AG20443 (cell line): ENCODE data around the gene DOCK2.
A peak's percentile ranks its signal among the peaks of the same experiment; 100 is the strongest.
"Not testable (repeated sequence)": the region's sequence is repeated elsewhere in the genome, so short reads cannot be mapped to it uniquely, and the experiment has no call there.

Source experiments
- DNase-seq: peaks from one replicate; pipeline ENCODE4 v3.0.0; 2012; ENCODE audit warnings: low spot score, mixed read lengths

DOCK2 gene

GRCh38 chr5:169756071-169756765 is 119.1 kb downstream of the DOCK2 start:
- no peak for DNase-seq

DNA sequence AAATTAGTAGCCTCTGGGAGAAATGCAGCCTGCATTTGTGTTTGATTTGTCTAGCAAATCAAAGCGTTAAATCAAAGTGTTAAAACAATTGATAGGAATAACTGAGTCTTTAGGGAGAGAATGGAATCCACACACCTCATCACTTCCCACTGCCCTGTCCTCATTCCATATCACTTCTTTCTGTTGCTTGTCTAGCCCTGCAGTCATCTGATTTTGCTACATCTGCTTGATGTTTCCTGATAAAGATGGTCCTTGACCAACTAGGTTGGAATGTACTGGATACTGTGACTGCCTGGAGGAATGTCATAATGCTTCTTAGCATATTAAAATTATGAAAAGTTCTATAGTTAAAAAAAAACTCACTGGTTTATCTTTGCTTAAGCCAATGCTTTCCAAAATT is 119.9 kb downstream of the DOCK2 start:
- no peak for DNase-seq

DNA sequence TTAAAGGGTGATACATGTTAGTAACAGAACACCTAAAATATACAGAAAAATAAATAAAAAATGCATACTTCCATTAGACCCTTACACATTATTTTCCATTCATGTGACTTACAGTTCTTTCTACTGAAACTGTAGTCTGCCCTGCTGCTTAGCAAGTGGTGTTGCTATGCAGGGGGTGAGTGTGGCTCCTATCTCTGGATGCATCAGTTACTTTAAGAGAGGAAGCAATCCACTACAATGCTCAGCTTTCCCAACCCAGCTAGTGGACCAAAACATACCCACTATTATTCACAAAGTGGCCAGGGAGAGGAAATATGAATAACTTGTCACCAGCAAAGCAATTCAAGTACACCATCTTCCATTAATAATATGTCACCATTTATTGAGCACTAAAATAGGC is 121.8 kb downstream of the DOCK2 start:
- no peak for DNase-seq

GRCh38 chr5:169760229-169760628 is 123.2 kb downstream of the DOCK2 start:
- no peak for DNase-seq

- DNase-seq = peak; percentile 52
Measured at GRCh38 chr5:169762338-169763095, 125.4 kb downstream of the DOCK2 start.

GRCh38 chr5:169763376-169764017 is 126.4 kb downstream of the DOCK2 start:
- peak; percentile 70 for DNase-seq

- DNase-seq = no peak
Measured at GRCh38 chr5:169764018-169764378, 126.9 kb downstream of the DOCK2 start.

GRCh38 chr5:169765176-169765996 is 128.3 kb downstream of the DOCK2 start:
- peak; percentile 43 for DNase-seq

DNA sequence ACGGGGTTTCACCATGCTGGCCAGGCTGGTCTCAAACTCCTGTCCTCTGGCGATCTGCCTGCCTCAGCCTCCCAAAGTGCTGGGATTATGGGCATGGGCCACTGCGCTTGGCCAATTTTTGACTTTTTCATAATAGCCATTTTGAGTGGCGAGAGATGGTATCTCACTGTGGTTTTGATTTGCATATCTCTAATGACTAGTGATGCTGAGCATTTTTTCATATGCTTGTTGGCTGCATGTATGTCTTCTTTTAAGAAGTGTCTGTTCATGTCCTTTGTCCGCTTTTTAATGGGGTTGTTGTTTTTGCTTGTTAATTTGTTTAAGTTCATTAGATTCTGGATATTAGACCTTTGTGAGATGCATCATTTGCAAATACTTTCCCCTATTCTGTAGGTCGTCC is 129.9 kb downstream of the DOCK2 start:
- not testable (repeated sequence) for DNase-seq

GRCh38 chr5:169767938-169768337 is 130.9 kb downstream of the DOCK2 start:
- no peak for DNase-seq

DNA sequence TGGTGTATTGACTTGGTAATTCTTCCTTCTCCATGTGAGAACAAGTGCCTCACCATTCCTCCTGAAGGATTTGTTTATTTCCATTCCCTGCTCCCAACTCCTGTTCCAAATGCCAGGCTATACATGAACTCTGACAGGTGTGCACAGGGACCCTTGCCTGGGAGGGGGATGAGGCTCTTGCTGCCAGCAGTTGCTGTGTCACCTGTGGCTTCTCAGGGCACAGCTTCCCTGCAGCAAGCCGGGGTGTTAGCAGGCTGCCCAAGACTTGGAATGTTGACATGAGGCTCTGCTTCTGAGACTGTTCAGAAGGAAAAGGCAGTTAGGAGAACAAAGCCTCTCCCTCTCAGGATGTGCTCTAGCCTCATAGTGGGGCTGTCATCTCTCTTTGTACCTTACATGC is 131.3 kb downstream of the DOCK2 start:
- DNase-seq = no peak

DNA sequence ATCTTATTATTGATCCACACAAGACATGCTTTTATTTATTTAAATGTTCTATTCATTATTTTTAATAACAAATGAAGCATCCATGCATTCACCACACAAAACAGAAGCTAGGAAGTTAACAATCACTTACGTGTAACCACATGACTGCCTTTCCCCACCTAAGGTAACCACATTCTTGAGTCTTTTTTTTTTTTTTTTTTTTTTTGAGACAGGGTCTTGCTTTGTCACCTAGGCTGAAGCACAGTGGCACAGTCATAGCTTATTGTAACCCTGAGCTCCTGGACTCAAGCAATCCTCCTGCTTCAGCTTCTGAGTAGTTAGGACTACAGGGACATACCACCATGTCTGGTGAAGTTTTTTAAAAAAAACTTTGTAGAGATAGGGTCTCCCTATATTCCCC is 133.0 kb downstream of the DOCK2 start:
- no peak for DNase-seq

DNA sequence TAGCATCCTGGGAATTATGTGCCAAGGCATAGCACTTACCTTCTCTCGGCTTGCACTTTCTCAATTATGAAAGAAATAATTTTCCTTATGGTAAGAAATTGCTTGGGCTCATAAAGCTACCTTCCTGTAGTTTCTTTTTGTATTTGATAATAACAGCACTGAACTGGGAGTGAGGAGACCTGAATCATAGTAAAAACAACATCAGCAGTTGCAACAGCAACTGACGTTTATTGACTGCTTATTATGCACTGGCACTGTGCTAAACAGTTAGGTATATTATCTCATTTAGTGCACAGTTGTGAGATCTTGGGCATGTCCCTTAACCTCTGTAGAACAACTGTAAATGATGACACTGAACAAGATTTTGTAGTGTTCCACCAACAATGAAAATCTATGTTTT is 135.2 kb downstream of the DOCK2 start:
- DNase-seq = no peak

DNA sequence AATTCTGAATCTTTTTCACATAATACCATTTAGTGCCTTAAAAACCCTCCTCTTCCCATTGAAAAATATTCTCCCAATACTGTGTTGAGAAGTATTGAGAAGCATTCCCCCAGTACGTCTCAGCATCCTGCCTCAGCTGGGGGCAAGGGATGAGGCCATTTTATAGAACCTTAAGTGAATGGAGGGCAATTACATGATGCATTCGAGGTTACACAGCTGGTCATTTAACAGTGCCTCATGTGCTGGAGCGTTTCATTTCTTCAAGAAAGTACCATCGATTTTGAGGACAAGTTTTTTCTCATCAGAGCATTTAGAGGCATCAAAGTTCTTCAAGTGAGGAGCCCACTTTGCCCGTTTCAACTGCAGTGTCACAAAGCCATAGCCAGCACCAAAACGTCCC is 135.6 kb downstream of the DOCK2 start:
- no peak for DNase-seq

DNA sequence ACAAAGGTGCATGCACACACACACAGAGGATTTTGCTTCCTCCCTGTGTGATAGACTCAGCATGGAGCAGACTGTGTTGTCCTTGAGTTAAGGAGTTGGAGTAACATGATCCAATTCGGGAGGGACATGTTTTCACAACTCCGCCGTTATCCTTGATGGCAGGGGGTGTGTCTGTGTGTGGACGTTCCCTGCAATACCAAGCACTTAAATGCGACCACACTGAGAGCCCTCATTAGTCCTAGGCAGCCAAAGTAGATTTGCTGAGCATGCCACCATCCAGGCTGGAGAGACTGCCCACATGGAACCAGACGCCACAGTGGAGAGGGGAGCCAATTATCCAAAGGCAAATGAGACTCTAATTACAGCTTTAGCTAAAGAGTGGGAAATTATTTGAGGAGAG is 140.1 kb downstream of the DOCK2 start:
- no peak for DNase-seq

DNA sequence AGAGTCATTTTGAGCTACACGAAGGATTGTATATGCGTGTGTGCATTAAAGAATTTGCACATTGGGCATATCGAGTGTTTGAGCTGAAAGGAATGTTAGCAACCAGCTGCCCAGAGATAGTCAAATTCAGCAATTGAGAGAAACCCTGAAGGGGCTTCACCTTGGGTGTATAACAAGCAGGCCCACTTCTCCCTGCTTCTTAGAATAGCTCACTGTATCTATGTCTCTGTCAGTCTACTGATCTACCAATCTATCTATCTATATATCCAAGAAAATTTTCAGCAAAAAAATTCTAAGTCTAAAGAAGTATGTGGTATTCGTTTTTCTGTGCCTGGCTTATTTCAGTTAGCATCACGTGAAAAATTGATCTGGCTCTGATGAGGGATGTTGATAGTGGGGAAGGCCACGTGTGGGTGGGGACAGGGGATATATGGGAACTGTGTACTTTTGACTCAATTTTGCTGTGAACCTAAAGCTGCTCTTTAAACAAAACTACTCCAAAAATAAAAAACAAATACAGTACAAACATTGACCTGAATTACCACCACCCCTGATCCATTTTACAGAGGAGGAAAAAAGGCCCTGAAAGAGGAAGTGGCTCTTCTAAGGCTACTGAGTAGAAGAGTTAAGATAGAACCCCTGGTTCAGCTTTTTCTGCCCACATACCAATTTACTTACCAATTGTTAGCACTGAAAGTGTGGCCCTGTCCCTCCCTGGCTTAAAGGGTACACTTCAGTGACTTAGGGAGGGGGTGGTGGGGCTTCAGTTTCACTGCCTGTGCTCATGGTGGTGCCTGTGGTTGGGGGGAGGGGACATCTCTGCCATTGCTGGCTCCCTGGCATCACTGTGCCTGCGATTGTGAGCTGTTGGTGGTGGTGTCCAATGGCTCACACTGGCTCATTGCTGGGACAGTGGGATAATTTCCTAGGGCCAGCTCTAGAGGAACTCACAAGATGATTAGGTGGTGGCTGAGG is 141.8 kb downstream of the DOCK2 start:
- no peak for DNase-seq

DNA sequence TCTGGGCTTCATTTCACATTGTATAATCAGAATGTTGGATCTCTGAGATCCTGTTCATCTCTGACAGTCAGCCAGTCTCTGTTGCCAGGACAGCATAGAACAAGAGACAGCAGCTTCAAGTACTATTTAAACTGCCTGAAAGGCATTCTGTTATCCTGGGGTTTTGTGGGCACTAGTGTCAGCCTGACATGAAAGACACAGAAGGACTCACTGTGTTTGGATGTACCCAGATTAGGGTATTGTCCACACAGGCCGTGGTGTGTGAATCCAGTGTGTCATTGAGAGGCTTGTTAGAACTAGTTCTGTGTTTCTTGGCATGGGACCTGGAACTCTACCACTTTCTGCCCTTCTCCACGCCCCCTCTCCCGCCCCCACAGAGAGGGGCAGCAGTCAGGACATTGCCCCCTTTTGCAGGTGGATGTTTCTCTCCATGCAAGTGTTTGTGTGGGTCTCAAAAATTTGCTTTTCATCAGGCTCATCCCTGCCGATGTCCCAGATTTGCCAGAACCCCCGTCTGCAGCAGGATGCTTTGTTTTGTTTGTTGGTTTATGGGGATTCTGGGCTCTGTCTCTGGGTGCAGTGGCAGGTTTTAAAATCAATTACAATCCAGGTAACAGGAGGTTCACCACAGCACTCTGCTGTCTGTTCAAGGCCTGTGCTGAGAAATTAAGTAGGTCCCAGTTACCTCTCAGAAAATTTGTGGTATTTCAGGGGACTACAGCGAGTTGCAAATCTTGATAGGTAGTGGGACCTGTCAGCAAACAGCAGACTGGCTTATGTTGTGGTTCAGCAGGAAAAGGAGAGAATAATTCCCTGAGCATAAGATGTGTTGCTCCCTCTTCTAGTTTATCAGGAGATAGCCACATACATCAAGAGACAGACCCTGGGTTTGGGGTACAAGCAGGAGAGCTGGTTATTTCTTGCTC is 144.6 kb downstream of the DOCK2 start:
- no peak for DNase-seq

- DNase-seq = peak; percentile 32
Measured at GRCh38 chr5:169785771-169786618, 148.9 kb downstream of the DOCK2 start.

GRCh38 chr5:169788168-169788567 is 151.1 kb downstream of the DOCK2 start:
- DNase-seq = peak; percentile 68
